Fibroblast of lung (primary cell): Measurements from ENCODE around the gene PKP1. TPM values are rescaled to one million over a fixed set of nuclear protein-coding genes. Genes with fewer than 3 reads are reported as not detected.
A peak's percentile ranks its signal among the peaks of the same experiment; 100 is the strongest.

Source experiments
- DNase-seq, 2 donors: peaks; one replicate each; pipeline versions ENCODE4 v3.0.0 to v3.0.0-alpha.2; 2010; ENCODE audit warnings: low read depth in 2 of 2
- H2AFZ ChIP-seq: 2 replicates; pipeline ENCODE4 v1.5.1; 2012; ENCODE audit warnings: low read length, control low read depth, inconsistent platforms
- H3K27ac ChIP-seq: 2 replicates; pipeline ENCODE4 v1.5.1; 2011; ENCODE audit warnings: low read length, control low read depth; ENCODE audit not compliant: insufficient read depth
- H3K27me3 ChIP-seq: 2 replicates; pipeline ENCODE4 v1.5.1; 2011; ENCODE audit warnings: mild to moderate bottlenecking, low read length; ENCODE audit not compliant: control insufficient read depth, insufficient read depth
- H3K36me3 ChIP-seq: 2 replicates; pipeline ENCODE4 v1.5.1; 2011; ENCODE audit warnings: low read length; ENCODE audit not compliant: control insufficient read depth, insufficient read depth
- H3K4me1 ChIP-seq: 2 replicates; pipeline ENCODE4 v1.5.1; 2011; ENCODE audit warnings: low read length; ENCODE audit not compliant: control insufficient read depth, insufficient read depth; ENCODE audit errors: extremely low read depth
- H3K4me2 ChIP-seq: 2 replicates; pipeline ENCODE4 v1.5.1; 2011; ENCODE audit warnings: low read length, control low read depth; ENCODE audit not compliant: insufficient read depth; ENCODE audit errors: extremely low read depth
- H3K4me3 ChIP-seq, 4 experiments: fragments of 200-600 bp in 1 of 4; sonication (generic) in 1 of 4; replicated peaks in 1 of 4; 2 replicates each; pipeline ENCODE4 v1.5.1; 2011 to 2016; ENCODE audit warnings: low read length in 4 of 4, low read depth in 3 of 4, mild to moderate bottlenecking in 3 of 4, control low read depth in 2 of 4, inconsistent platforms in 1 of 4, mixed read lengths in 1 of 4; ENCODE audit not compliant: insufficient read depth in 1 of 4; ENCODE audit errors: control extremely low read depth in 1 of 4
- H3K79me2 ChIP-seq: 2 replicates; pipeline ENCODE4 v1.5.1; 2012; ENCODE audit warnings: mild to moderate bottlenecking, low read length, inconsistent platforms; ENCODE audit not compliant: control insufficient read depth, insufficient read depth
- H3K9ac ChIP-seq: 2 replicates; pipeline ENCODE4 v1.5.1; 2011; ENCODE audit warnings: mild to moderate bottlenecking, low read length, control low read depth; ENCODE audit not compliant: insufficient read depth
- H3K9me3 ChIP-seq: 2 replicates; pipeline ENCODE4 v1.5.1; 2012; ENCODE audit warnings: low read depth, low read length; ENCODE audit not compliant: control insufficient read depth, insufficient read depth
- H4K20me1 ChIP-seq: 2 replicates; pipeline ENCODE4 v1.5.1; 2011; ENCODE audit warnings: low read length; ENCODE audit not compliant: control insufficient read depth, insufficient read depth; ENCODE audit errors: extremely low read depth
- EZH2 ChIP-seq: IDR thresholded peaks from 2 replicates; pipeline ENCODE4 v1.5.1; 2012; ENCODE audit warnings: low read length, control low read depth, mild to moderate bottlenecking; ENCODE audit errors: missing control alignments
- polyA plus RNA-seq, 2 donors: library from polyadenylated mRNA; depleted of rRNA in 1 of 2; stranded (reverse) in 1 of 2; unstranded in 1 of 2; fragments of >200 nt; gene quantifications; 2 replicates each; pipeline ENCODE4 v1.2.1, GENCODE V29; 2011 to 2012; ENCODE audit warnings: missing spikeins in 1 of 2
- total RNA-seq: library from RNA; depleted of rRNA; stranded (reverse); fragments of >200 nt; gene quantifications from 2 replicates; pipeline ENCODE4 v1.2.1, GENCODE V29; 2014
- TF ChIP-seq, protein P1 (sequence below), 2 donors: IDR thresholded peaks in 1 of 2; conservative IDR thresholded peaks in 1 of 2; 1 replicate in 1 of 2; 2 replicates in 1 of 2; pipeline ENCODE4 v1.5.1; 2011 to 2012; ENCODE audit warnings: low read length in 2 of 2, control low read depth in 1 of 2, inconsistent platforms in 1 of 2, low read depth in 1 of 2, mild to moderate bottlenecking in 1 of 2

PKP1 gene
- total and polyA plus RNA-seq, 2 donors (not counting 1 experiment from before 2014, with no cell fraction given): under 0.01 to 0.08 TPM

DNA sequence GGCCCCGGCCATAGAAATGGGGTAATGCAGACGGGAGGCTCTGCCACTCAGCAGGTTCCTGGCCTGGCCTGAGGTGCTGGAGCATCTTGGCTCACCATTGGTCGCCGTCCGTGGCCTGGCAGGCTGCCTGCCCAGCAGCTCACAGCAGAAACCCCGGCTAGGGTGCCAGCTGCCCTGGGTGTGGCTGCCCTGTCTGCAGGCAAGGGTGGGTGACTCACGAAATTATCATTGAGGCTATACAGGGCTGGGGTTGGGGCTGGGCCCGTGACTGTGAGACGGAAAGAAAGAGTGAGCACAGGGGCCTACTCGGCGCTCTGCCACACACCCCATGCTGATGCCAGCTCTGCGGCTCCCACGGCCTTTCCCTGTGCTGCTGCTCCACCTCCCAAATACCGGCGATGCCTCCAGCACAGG lies 8.0 kb upstream of the PKP1 start:
- Histone ChIP-seq H3K9ac (no peak overlapping the region), H3K27ac (no peak overlapping the region), H3K4me2 (no peak overlapping the region), H3K4me1 (no peaks in the 10 kb centered on the region), H3K36me3 (no peaks in the 10 kb centered on the region), H2AFZ (no peak overlapping the region), H3K27me3 (peaks cover under 1% of the 10 kb centered on the region), H3K79me2 (no peaks in the 10 kb centered on the region), H3K4me3 (no peak overlapping the region), H3K9me3 (no peaks in the 10 kb centered on the region), H4K20me1 (no peaks in the 10 kb centered on the region)
- DNase-seq: peak; percentile 84 to 87
- TF ChIP-seq, protein P1, sequence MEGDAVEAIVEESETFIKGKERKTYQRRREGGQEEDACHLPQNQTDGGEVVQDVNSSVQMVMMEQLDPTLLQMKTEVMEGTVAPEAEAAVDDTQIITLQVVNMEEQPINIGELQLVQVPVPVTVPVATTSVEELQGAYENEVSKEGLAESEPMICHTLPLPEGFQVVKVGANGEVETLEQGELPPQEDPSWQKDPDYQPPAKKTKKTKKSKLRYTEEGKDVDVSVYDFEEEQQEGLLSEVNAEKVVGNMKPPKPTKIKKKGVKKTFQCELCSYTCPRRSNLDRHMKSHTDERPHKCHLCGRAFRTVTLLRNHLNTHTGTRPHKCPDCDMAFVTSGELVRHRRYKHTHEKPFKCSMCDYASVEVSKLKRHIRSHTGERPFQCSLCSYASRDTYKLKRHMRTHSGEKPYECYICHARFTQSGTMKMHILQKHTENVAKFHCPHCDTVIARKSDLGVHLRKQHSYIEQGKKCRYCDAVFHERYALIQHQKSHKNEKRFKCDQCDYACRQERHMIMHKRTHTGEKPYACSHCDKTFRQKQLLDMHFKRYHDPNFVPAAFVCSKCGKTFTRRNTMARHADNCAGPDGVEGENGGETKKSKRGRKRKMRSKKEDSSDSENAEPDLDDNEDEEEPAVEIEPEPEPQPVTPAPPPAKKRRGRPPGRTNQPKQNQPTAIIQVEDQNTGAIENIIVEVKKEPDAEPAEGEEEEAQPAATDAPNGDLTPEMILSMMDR (conservative IDR thresholded peaks at IDR 0.05 in 1 of 2, IDR thresholded peaks at IDR 0.05 in 1 of 2; ENCODE audit: low read depth in 1 of 2, low read length in 2 of 2): no peak
- TF ChIP-seq EZH2: no peak

DNA sequence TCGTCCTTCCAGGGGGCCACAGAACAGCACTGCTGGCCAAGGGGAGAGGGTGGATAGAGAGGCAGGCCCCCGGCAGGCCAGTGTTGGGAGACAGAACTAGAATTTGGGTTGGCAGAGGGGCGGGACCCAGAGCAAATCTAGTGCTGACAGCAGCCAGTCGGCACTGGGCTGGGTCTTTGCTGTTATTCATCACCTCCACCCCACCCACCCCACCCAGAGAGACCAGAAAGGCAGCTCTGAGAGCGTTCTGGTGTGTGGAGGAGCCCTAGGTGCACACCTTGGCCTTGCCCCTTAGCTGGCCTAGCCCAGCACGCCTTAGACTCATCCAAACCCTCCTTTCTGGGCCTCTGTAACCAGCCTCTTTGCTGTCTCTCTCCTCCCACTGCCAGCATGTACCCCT lies 6.4 kb upstream of the PKP1 start:
- no peak for DNase-seq
- Histone ChIP-seq H3K36me3 (no peaks in the 10 kb centered on the region), H3K79me2 (no peaks in the 10 kb centered on the region), H3K4me1 (no peaks in the 10 kb centered on the region), H3K4me2 (no peak overlapping the region), H2AFZ (no peak overlapping the region), H4K20me1 (no peaks in the 10 kb centered on the region), H3K27ac (no peak overlapping the region), H3K9me3 (no peaks in the 10 kb centered on the region), H3K9ac (no peak overlapping the region), H3K4me3 (no peak overlapping the region), H3K27me3 (peaks cover 5% of the 10 kb centered on the region)
- no peak for TF ChIP-seq EZH2
- TF ChIP-seq, protein P1 (conservative IDR thresholded peaks at IDR 0.05 in 1 of 2, IDR thresholded peaks at IDR 0.05 in 1 of 2; ENCODE audit: low read depth in 1 of 2, low read length in 2 of 2): no peak

DNA sequence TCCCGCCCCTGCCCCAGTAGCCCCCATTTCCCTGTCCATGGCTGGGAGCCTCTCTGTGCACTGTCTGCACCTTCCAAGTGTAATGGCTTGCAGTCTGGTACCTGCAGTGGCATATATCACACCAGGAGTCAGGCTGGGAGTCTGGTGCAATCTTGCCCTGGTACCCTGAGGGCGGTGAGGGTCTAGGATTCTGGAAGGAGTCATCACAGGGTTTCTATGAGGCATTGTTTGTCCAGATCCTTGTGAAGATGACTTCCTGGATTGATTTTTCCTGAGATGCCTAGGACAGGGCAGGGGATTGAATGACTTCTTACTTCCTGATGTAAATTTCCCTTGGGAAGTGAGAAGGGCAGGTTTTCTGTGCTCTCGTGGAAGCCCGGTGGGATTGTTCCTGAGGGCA lies 5.9 kb upstream of the PKP1 start:
- peaks cover 5% of the 10 kb centered on the region for H3K27me3 ChIP-seq
- H3K79me2 ChIP-seq: no peaks in the 10 kb centered on the region
- TF ChIP-seq, protein P1 (conservative IDR thresholded peaks at IDR 0.05 in 1 of 2, IDR thresholded peaks at IDR 0.05 in 1 of 2; ENCODE audit: low read depth in 1 of 2, low read length in 2 of 2): no peak
- TF ChIP-seq EZH2: no peak
- H3K9ac ChIP-seq: no peak overlapping the region
- no peaks in the 10 kb centered on the region for H3K36me3 ChIP-seq
- H3K4me2 ChIP-seq: no peak overlapping the region
- no peaks in the 10 kb centered on the region for H3K4me1 ChIP-seq
- H3K4me3 ChIP-seq: no peak overlapping the region
- no peak overlapping the region for H2AFZ ChIP-seq
- no peaks in the 10 kb centered on the region for H3K9me3 ChIP-seq
- H3K27ac ChIP-seq: no peak overlapping the region
- no peak for DNase-seq
- no peaks in the 10 kb centered on the region for H4K20me1 ChIP-seq
